Fibroblast of peridontal ligament (primary cell): ENCODE measurements around the gene NSUN5.
"Not testable (repeated sequence)": the region's sequence is repeated elsewhere in the genome, so short reads cannot be mapped to it uniquely, and the experiment has no call there.

Source experiments
- DNase-seq: peaks from one replicate; pipeline ENCODE4 v3.0.0-alpha.2; 2010; ENCODE audit errors: extremely low read depth

NSUN5 gene

GRCh38 chr7:73297235-73297634 lies 11.4 kb downstream of the NSUN5 start:
- DNase-seq: not testable (repeated sequence)

GRCh38 chr7:73277210-73277609 lies 31.4 kb downstream of the NSUN5 start:
- not testable (repeated sequence) for DNase-seq

- DNase-seq: not testable (repeated sequence)
These were observed 40.8 kb downstream of the NSUN5 start for GRCh38 chr7:73267813-73268212.

DNA sequence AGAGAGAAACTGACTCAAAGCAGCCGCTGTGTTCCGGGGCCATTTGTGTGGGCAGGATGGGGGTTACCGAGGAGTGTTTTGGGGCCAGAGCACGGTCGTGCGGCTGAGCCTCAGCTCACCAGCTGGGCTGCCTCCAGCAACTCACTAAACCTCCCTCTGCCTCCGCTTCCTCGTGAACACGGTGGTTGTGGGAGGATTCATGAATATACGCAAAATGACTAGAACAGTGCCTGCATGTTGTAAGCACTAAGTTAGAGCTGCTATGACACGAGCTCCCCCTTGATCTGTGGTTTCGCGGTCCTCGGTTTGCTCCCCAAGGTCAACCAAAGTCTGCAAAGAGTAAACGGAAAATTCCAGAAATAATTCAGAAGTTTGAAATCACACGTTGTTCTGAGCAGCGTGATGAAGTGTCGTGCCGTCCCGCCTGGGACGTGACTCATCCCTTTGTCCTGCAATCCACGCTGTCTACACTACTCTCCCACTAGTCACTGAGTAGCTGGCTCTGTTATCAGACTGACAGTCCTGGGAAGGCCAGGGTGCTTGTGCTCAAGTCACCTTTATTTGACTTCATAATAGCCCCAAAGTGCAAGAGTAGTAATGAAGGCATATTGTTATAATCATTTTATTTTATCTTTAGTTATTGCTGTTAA lies 41.8 kb downstream of the NSUN5 start:
- DNase-seq: not testable (repeated sequence)

DNA sequence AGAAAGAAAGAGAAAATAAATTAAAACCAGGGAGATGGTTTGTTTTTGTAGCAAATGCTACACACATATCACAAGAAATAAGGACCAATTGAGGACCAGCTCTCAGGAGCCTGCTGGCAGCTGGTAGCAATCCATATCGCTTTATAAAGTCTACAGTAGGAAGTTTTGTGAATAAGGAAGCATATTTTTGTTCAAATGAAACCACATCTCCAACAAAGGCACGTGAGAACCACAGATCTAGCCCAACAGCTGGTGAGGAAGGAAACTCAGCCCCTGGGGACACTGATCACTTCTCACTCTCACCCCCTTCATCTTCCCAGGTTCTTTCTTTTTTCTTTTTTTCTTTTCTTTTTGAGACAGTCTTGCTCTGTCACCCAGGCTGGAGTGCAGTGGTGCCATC lies 46.2 kb downstream of the NSUN5 start:
- DNase-seq: not testable (repeated sequence)
